Measurements from ENCODE around the gene STK32A. TPM values are rescaled to one million over a fixed set of nuclear protein-coding genes. Genes with fewer than 3 reads are reported as not detected.

STK32A gene
- total RNA-seq, 4 donors from 2014 or later: 5.1 to 27.4 (median 7.0) TPM

DNA sequence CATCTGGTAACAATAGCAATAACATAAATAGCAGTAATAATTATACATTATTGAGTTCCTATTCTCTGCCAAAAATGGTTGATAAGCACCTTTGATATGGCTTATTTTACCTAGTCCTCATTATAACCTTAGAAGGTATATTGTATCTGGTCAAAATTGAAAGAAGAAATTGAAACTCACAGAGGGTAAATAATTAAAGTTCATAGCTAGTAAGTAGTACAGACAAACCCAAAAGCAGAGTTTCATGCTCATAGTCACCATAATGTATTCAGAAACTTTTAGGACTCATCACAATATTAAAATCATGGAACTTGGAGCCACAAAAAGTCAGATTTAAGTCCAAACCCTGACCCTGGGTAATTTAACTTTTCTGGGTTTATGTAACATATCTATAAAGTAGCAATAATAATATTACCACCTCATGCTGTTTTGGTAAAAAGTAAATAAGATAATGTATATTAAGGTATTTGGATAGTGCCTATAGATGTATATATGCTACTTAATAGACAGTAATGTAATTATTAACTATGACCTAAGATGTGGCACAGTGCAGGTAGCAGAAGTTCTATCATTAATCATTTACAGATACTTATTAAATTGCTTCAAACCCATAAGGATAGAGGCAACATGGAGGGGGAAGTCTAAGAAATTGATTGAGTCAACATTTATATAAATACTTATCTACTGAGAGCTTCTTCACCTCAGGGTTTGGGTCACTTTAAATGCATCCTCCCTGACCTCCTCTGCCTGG, 32.4 kb downstream of the STK32A start:
- Histone ChIP-seq H3K27me3 (no peaks in the 10 kb centered on the region), H3K27ac (no peak overlapping the region), H3K36me3 (no peaks in the 10 kb centered on the region), H3K4me1 (no peaks in the 10 kb centered on the region), H3K9me3 (no peaks in the 10 kb centered on the region), H3K4me3 (no peak overlapping the region)
- no peak for DNase-seq (ENCODE audit: low spot score in 2 of 2)
- TF ChIP-seq EP300 (IDR thresholded peaks at IDR 0.05) (no peak), POLR2A (IDR thresholded peaks at IDR 0.05) (no peak), POLR2AphosphoS5 (IDR thresholded peaks at IDR 0.05) (no peak)
- TF ChIP-seq, protein P1, sequence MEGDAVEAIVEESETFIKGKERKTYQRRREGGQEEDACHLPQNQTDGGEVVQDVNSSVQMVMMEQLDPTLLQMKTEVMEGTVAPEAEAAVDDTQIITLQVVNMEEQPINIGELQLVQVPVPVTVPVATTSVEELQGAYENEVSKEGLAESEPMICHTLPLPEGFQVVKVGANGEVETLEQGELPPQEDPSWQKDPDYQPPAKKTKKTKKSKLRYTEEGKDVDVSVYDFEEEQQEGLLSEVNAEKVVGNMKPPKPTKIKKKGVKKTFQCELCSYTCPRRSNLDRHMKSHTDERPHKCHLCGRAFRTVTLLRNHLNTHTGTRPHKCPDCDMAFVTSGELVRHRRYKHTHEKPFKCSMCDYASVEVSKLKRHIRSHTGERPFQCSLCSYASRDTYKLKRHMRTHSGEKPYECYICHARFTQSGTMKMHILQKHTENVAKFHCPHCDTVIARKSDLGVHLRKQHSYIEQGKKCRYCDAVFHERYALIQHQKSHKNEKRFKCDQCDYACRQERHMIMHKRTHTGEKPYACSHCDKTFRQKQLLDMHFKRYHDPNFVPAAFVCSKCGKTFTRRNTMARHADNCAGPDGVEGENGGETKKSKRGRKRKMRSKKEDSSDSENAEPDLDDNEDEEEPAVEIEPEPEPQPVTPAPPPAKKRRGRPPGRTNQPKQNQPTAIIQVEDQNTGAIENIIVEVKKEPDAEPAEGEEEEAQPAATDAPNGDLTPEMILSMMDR (IDR thresholded peaks at IDR 0.05): no peak

GRCh38 chr5:147276497-147276896, 41.7 kb downstream of the STK32A start:
- Histone ChIP-seq H3K9me3 (no peaks in the 10 kb centered on the region), H3K36me3 (no peaks in the 10 kb centered on the region), H3K27ac (no peak overlapping the region), H3K4me1 (no peaks in the 10 kb centered on the region), H3K27me3 (no peaks in the 10 kb centered on the region), H3K4me3 (no peak overlapping the region)
- WGBS: 86% methylated on average over 1 of the region's 1 CpG
- TF ChIP-seq, protein P1 (IDR thresholded peaks at IDR 0.05): no peak
- TF ChIP-seq POLR2AphosphoS5 (IDR thresholded peaks at IDR 0.05) (no peak), POLR2A (IDR thresholded peaks at IDR 0.05) (no peak), EP300 (IDR thresholded peaks at IDR 0.05) (no peak)
- DNase-seq (ENCODE audit: low spot score in 2 of 2): no peak

DNA sequence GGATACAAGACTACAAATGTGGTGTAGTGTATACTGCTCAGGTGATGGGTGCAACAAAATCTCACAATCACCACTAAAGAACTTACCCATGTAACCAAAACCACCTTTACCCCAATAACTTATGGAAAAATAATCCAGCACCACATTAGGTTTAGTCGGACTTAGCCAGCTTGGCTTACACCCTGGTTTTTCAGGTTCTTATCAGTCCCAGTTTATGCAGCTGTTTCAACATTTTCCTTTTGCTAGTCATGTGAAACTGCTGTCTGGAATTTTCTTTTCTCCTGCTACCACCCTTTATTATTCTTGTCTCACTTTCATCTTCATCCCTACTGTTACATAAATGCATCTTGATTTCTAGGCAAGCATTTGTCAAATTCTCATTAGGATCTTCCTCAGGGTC, 51.5 kb downstream of the STK32A start:
- no peak for DNase-seq (ENCODE audit: low spot score in 2 of 2)
- Histone ChIP-seq H3K27ac (no peak overlapping the region), H3K4me3 (no peak overlapping the region), H3K4me1 (no peaks in the 10 kb centered on the region), H3K9me3 (no peaks in the 10 kb centered on the region), H3K27me3 (no peaks in the 10 kb centered on the region), H3K36me3 (no peaks in the 10 kb centered on the region)
- WGBS: 83% methylated on average over 1 of the region's 1 CpG
- TF ChIP-seq POLR2AphosphoS5 (IDR thresholded peaks at IDR 0.05) (no peak), EP300 (IDR thresholded peaks at IDR 0.05) (no peak), POLR2A (IDR thresholded peaks at IDR 0.05) (no peak)
- TF ChIP-seq, protein P1 (IDR thresholded peaks at IDR 0.05): no peak

GRCh38 chr5:147287110-147287509, 52.3 kb downstream of the STK32A start:
- Histone ChIP-seq H3K4me3 (no peak overlapping the region), H3K9me3 (no peaks in the 10 kb centered on the region), H3K27ac (no peak overlapping the region), H3K4me1 (no peaks in the 10 kb centered on the region), H3K36me3 (no peaks in the 10 kb centered on the region), H3K27me3 (no peaks in the 10 kb centered on the region)
- TF ChIP-seq POLR2AphosphoS5 (IDR thresholded peaks at IDR 0.05): no peak
- TF ChIP-seq, protein P1 (IDR thresholded peaks at IDR 0.05): no peak
- no peak for TF ChIP-seq POLR2A (IDR thresholded peaks at IDR 0.05)
- TF ChIP-seq EP300 (IDR thresholded peaks at IDR 0.05): no peak
- DNase-seq (ENCODE audit: low spot score in 2 of 2): no peak
- WGBS: 79% methylated on average over 2 of the region's 2 CpGs

- Histone ChIP-seq H3K27ac (no peak overlapping the region), H3K36me3 (no peaks in the 10 kb centered on the region), H3K4me3 (no peak overlapping the region), H3K27me3 (no peaks in the 10 kb centered on the region), H3K4me1 (no peaks in the 10 kb centered on the region), H3K9me3 (no peaks in the 10 kb centered on the region)
- DNase-seq (ENCODE audit: low spot score in 2 of 2): no peak
- WGBS: 55% methylated on average over 2 of the region's 2 CpGs
- TF ChIP-seq, protein P1 (IDR thresholded peaks at IDR 0.05): no peak
- no peak for TF ChIP-seq EP300 (IDR thresholded peaks at IDR 0.05)
- TF ChIP-seq POLR2AphosphoS5 (IDR thresholded peaks at IDR 0.05): no peak
- TF ChIP-seq POLR2A (IDR thresholded peaks at IDR 0.05): no peak
Measured at GRCh38 chr5:147290261-147290660, 55.4 kb downstream of the STK32A start.
